ENCODE measurements around the gene CLCNKA. TPM values are rescaled to one million over a fixed set of nuclear protein-coding genes. Genes with fewer than 3 reads are reported as not detected.

Gene CLCNKA
- total and polyA plus RNA-seq, 2 of the 8 experiments (the other 6 are each of a cell fraction or from before 2014, with no cell fraction given): 0.95 to 2.0 TPM

GRCh38 chr1:16022393-16022792 lies 557 bp downstream of the CLCNKA start (continued):
- TF ChIP-seq, protein P1, sequence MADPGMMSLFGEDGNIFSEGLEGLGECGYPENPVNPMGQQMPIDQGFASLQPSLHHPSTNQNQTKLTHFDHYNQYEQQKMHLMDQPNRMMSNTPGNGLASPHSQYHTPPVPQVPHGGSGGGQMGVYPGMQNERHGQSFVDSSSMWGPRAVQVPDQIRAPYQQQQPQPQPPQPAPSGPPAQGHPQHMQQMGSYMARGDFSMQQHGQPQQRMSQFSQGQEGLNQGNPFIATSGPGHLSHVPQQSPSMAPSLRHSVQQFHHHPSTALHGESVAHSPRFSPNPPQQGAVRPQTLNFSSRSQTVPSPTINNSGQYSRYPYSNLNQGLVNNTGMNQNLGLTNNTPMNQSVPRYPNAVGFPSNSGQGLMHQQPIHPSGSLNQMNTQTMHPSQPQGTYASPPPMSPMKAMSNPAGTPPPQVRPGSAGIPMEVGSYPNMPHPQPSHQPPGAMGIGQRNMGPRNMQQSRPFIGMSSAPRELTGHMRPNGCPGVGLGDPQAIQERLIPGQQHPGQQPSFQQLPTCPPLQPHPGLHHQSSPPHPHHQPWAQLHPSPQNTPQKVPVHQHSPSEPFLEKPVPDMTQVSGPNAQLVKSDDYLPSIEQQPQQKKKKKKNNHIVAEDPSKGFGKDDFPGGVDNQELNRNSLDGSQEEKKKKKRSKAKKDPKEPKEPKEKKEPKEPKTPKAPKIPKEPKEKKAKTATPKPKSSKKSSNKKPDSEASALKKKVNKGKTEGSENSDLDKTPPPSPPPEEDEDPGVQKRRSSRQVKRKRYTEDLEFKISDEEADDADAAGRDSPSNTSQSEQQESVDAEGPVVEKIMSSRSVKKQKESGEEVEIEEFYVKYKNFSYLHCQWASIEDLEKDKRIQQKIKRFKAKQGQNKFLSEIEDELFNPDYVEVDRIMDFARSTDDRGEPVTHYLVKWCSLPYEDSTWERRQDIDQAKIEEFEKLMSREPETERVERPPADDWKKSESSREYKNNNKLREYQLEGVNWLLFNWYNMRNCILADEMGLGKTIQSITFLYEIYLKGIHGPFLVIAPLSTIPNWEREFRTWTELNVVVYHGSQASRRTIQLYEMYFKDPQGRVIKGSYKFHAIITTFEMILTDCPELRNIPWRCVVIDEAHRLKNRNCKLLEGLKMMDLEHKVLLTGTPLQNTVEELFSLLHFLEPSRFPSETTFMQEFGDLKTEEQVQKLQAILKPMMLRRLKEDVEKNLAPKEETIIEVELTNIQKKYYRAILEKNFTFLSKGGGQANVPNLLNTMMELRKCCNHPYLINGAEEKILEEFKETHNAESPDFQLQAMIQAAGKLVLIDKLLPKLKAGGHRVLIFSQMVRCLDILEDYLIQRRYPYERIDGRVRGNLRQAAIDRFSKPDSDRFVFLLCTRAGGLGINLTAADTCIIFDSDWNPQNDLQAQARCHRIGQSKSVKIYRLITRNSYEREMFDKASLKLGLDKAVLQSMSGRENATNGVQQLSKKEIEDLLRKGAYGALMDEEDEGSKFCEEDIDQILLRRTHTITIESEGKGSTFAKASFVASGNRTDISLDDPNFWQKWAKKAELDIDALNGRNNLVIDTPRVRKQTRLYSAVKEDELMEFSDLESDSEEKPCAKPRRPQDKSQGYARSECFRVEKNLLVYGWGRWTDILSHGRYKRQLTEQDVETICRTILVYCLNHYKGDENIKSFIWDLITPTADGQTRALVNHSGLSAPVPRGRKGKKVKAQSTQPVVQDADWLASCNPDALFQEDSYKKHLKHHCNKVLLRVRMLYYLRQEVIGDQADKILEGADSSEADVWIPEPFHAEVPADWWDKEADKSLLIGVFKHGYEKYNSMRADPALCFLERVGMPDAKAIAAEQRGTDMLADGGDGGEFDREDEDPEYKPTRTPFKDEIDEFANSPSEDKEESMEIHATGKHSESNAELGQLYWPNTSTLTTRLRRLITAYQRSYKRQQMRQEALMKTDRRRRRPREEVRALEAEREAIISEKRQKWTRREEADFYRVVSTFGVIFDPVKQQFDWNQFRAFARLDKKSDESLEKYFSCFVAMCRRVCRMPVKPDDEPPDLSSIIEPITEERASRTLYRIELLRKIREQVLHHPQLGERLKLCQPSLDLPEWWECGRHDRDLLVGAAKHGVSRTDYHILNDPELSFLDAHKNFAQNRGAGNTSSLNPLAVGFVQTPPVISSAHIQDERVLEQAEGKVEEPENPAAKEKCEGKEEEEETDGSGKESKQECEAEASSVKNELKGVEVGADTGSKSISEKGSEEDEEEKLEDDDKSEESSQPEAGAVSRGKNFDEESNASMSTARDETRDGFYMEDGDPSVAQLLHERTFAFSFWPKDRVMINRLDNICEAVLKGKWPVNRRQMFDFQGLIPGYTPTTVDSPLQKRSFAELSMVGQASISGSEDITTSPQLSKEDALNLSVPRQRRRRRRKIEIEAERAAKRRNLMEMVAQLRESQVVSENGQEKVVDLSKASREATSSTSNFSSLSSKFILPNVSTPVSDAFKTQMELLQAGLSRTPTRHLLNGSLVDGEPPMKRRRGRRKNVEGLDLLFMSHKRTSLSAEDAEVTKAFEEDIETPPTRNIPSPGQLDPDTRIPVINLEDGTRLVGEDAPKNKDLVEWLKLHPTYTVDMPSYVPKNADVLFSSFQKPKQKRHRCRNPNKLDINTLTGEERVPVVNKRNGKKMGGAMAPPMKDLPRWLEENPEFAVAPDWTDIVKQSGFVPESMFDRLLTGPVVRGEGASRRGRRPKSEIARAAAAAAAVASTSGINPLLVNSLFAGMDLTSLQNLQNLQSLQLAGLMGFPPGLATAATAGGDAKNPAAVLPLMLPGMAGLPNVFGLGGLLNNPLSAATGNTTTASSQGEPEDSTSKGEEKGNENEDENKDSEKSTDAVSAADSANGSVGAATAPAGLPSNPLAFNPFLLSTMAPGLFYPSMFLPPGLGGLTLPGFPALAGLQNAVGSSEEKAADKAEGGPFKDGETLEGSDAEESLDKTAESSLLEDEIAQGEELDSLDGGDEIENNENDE (IDR thresholded peaks at IDR 0.05; ENCODE audit: insufficient replicate concordance, low read length): no peak
- TF ChIP-seq SP1 (IDR thresholded peaks at IDR 0.05; ENCODE audit: low read depth, low read length): no peak
- no peak for TF ChIP-seq EP300 (IDR thresholded peaks at IDR 0.05; ENCODE audit: borderline replicate concordance in 1 of 2, low read depth in 2 of 2, low read length in 2 of 2)
- TF ChIP-seq SIRT6 (IDR thresholded peaks at IDR 0.05; ENCODE audit: low read length): no peak
- TF ChIP-seq HDAC6 (IDR thresholded peaks at IDR 0.05; ENCODE audit: low read depth, low read length): no peak
- TF ChIP-seq HDAC2 (IDR thresholded peaks at IDR 0.05; ENCODE audit: borderline replicate concordance in 1 of 2, low read depth in 2 of 2, low read length in 2 of 2): no peak
- TF ChIP-seq KDM5A (IDR thresholded peaks at IDR 0.05; ENCODE audit: low read length): no peak
- no peak for TF ChIP-seq RAD21 (IDR thresholded peaks at IDR 0.05 in 1 of 2, conservative IDR thresholded peaks at IDR 0.05 in 1 of 2; ENCODE audit: low read depth in 2 of 2, low read length in 2 of 2)
- no peak for TF ChIP-seq ASH2L (IDR thresholded peaks at IDR 0.05; ENCODE audit: low read length)
- no peak for TF ChIP-seq SUZ12 (IDR thresholded peaks at IDR 0.05; ENCODE audit: low read length)
- TF ChIP-seq POU5F1 (IDR thresholded peaks at IDR 0.05; ENCODE audit: low read depth, low read length): no peak
